Stimulated activated effector memory CD8-positive, alpha-beta T cell treated with anti-CD3 and anti-CD28 coated beads, Interleukin-12 subunit alpha, Interleukin-12 subunit beta, amount 100 ng/mL, for 72 hours (primary cell): ENCODE measurements around the gene NELFCD.

Source experiments
- ATAC-seq: fragments of 150-1000 bp; cut with Tn5 transposase; 2 replicates; pipeline ENCODE4 v1.10.0; 2021
- DNase-seq, 2 donors: peaks; one replicate each; pipeline ENCODE4 v3.0.0; 2021 to 2022; ENCODE audit warnings: low spot score in 2 of 2
- H3K27ac Mint-ChIP-seq: one replicate; pipeline ENCODE4 v1.8.0; 2022; ENCODE audit warnings: mild to moderate bottlenecking, mixed read lengths
- H3K36me3 Mint-ChIP-seq: one replicate; pipeline ENCODE4 v1.8.0; 2022; ENCODE audit warnings: mild to moderate bottlenecking, mixed read lengths
- H3K4me1 Mint-ChIP-seq: one replicate; pipeline ENCODE4 v1.8.0; 2022; ENCODE audit warnings: mixed read lengths
- H3K4me3 Mint-ChIP-seq: one replicate; pipeline ENCODE4 v1.8.0; 2022; ENCODE audit warnings: mild to moderate bottlenecking, mixed read lengths
- H3K9me3 Mint-ChIP-seq: one replicate; pipeline ENCODE4 v1.8.0; 2022; ENCODE audit warnings: mixed read lengths

The NELFCD gene

DNA sequence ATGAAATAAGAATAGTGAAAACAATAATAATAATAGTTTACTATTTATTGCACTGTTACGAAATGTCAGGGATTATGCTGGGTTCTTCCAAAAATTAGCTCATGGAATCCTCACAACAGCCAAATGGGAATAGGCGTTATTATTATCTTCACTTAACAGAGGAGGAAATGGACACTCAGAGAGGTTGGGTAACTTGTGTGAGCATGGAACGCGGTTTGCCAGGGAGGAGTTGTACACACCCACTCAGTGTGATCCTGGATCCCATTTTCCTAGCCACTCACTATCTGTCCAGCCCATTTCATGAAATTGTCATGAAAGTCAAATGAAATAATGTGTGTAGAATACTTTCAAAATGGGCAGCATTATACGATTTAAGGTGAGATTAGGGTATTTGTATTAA lies 4.6 kb downstream of the NELFCD start:
- ATAC-seq (no peak), DNase-seq (no peak)
- H3K4me3 Mint-ChIP-seq, result no peak overlapping the region
- H3K27ac Mint-ChIP-seq, result peak overlapping the region; percentile 16
- peaks cover 48% of the 10 kb centered on the region for H3K4me1 Mint-ChIP-seq
- peaks cover 86% of the 10 kb centered on the region for H3K36me3 Mint-ChIP-seq
- H3K9me3 Mint-ChIP-seq, result no peaks in the 10 kb centered on the region

DNA sequence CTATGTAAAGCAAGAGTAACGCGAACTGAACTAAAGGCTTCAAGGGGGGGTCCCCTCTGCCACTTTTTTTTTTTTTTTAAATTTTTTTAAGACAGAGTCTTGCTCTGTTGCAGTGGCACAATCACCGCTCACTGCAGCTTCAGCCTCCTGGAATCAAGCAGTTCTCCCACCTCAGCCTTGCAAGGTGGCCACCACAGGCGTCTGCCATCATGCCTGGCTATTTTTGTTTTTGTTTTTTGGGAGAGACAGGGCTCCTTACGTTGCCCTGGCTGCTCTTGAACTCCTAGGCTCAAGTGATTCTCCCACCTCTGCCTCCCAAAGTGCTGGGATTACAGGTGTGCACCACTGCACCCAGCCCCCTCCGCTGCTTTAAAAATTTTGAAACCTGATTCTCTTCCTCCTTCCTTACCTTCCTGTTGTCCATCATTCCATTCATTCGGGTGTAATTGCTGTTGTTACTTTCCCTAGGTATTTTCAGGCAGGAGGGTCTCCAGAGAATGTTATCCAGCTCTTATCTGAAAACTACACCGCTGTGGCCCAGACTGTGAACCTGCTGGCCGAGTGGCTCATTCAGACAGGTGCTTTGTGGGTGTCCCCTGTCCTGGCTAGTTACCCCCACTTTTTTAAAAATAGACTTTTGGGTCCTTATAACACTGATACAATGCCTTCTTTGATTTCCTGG lies 5.4 kb downstream of the NELFCD start:
- Mint-ChIP-seq H3K9me3 (no peaks in the 10 kb centered on the region), H3K27ac (peak overlapping the region; percentile 16), H3K36me3 (peaks cover 94% of the 10 kb centered on the region), H3K4me1 (peaks cover 48% of the 10 kb centered on the region), H3K4me3 (peak overlapping the region; percentile 1)
- DNase-seq, result no peak
- ATAC-seq, result no peak

DNA sequence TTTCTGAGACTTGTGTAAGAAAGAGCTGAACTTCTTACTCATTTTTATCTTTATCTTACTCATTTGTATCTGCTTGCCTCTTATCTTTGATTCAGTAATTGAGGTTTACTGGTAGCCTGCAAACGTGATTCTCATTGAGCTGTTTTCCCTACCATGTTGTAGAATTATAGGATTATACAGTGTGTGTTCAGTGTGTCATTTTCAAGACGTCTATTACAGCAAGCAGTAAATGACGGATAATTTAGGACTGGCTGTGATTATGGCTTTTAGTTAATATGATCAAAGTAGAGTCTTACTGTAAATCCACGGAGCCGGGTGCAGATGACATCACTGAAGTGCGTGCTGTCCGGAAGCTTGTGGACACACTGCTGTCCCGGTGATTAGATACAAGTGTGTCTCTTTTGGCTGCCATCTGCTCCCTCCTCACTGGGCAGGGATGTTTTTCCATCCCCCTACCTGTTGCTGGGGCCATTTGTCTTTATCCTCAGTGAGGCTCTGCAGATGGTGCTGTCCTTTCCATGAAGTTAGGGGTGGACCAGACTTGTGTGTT lies 6.0 kb downstream of the NELFCD start:
- peak overlapping the region; percentile 1 for H3K4me3 Mint-ChIP-seq
- ATAC-seq (peak; percentile 61), DNase-seq (no peak)
- no peaks in the 10 kb centered on the region for H3K9me3 Mint-ChIP-seq
- peaks cover 96% of the 10 kb centered on the region for H3K36me3 Mint-ChIP-seq
- peak overlapping the region; percentile 16 for H3K27ac Mint-ChIP-seq
- peaks cover 47% of the 10 kb centered on the region for H3K4me1 Mint-ChIP-seq

DNA sequence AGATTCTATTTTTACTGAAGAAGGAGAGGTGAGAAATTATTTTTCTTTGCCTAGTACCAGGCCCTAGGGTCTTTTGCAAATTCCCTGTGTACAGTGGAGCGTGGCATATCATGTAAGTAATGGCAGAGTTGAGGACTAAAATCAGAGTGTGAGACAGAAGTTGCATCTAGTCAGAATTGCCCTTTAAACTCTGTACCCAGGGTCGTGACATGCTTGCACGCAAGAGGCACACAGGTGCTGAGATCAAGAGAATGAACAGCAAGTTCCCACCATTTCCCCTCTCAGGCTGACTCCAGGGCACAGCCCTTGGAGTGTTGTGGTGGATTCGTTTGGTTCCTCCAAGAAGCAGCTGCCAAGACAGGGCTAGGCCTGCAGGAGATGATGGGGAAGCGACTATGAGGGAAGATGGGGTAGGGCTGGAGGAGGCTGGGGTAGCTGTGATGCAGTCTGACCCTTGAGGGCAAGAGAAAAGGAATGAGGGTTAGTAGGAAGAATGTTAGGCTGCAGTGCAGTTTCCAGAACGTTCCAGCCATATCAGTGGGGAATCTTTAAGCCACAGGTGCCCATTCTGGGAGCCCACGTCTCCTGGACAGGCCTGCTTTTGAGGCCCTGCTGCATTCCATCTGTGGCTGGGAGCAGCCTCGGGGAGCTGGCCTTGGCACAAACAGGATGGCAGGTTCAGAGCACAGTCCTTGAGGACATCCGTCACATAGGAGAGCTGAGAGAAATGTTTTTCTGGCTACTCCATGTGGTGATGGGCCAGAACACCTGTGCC lies 6.9 kb downstream of the NELFCD start:
- Mint-ChIP-seq H3K4me1 (peaks cover 38% of the 10 kb centered on the region), H3K36me3 (peaks cover 96% of the 10 kb centered on the region), H3K27ac (no peak overlapping the region), H3K9me3 (no peaks in the 10 kb centered on the region), H3K4me3 (no peak overlapping the region)
- DNase-seq (no peak), ATAC-seq (no peak)

DNA sequence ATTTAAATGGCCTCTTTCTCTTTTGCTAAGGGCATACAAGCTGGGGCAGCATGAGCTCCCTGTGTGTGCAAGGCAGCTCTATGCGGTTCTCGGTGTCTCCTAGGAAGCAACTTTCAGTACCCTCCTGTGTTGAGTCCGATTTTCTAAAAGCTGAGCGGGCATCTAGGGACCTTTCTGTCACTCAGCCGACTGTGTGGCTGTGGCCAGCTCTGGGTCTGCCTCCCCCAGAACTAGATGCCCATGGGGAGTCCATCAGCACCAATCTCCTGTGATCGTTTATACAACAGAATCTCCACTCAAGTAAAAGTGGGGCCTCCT lies 7.5 kb downstream of the NELFCD start:
- peaks cover 37% of the 10 kb centered on the region for H3K4me1 Mint-ChIP-seq
- H3K4me3 Mint-ChIP-seq, result no peak overlapping the region
- no peak for DNase-seq
- no peaks in the 10 kb centered on the region for H3K9me3 Mint-ChIP-seq
- no peak for ATAC-seq
- no peak overlapping the region for H3K27ac Mint-ChIP-seq
- peaks cover 98% of the 10 kb centered on the region for H3K36me3 Mint-ChIP-seq

DNA sequence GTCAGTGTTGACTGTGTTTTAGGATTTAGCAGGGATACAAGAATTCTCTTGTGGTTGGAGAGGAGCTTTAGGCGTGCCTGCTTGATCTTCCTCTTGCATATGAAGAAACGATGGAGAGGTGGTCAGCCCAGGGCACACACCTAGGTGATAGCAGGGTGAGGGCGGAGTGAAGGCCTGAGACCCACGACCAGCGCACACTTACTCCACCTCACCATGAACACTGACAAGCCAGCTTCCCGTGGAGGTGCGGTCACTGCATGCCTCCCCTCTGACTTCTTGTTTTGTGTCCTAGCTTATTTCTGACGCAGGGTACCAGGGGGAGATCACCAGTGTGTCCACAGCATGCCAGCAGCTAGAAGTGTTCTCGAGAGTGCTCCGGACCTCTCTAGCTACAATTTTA lies 8.1 kb downstream of the NELFCD start:
- Mint-ChIP-seq H3K4me1 (peaks cover 30% of the 10 kb centered on the region), H3K9me3 (no peaks in the 10 kb centered on the region), H3K36me3 (peaks cover 99% of the 10 kb centered on the region), H3K4me3 (no peak overlapping the region), H3K27ac (no peak overlapping the region)
- DNase-seq, result no peak
- no peak for ATAC-seq

DNA sequence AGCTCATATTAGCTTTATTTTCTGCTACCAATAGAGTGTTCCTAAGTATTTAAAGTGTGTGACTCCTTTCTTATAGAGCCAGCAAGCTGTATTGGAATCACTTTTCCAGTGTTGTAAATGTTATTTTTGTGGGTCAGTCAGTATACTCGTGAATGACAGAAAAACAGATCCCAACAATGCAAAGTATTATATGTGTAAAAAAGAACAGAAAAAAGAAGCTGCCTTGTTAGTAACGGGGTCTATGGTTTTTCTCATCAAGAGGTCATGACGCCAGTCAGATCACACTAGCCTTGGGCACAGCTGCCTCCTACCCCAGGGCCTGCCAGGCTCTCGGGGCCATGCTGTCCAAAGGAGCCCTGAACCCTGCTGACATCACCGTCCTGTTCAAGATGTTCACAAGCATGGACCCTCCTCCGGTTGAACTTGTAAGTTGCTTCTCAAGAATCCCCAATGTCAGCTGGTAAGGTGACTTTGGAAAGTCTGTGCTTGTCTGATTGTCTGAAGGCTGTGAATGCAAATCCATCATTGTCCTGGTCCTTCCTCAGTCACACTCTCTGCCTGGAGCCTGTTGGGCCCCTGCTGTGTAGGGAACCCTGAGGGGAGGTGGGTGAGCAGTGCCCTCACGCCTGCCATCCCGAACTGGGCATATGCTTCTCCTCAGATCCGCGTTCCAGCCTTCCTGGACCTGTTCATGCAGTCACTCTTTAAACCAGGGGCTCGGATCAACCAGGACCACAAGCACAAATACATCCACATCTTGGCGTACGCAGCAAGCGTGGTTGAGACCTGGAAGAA lies 9.8 kb downstream of the NELFCD start:
- H3K4me1 Mint-ChIP-seq, result peaks cover 25% of the 10 kb centered on the region
- H3K27ac Mint-ChIP-seq, result no peak overlapping the region
- no peaks in the 10 kb centered on the region for H3K9me3 Mint-ChIP-seq
- no peak overlapping the region for H3K4me3 Mint-ChIP-seq
- peaks cover 100% of the 10 kb centered on the region for H3K36me3 Mint-ChIP-seq
- no peak for DNase-seq
- ATAC-seq, result no peak

DNA sequence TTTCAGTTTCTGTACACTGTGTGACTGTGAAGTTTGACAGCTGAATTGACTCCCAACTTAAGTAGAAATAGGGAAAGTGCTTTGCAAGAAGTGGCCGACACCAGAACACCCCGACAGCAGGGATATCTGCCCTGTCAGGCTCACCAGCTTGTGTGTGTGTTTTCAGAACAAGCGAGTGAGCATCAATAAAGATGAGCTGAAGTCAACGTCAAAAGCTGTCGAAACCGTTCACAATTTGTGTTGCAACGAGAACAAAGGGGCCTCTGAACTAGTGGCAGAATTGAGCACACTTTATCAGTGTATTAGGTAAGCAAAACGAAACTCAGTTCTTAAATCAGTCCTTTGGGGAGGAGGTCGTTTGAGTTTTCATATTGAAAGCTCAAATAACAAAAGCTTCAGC lies 10.7 kb downstream of the NELFCD start:
- Mint-ChIP-seq H3K36me3 (peaks cover 100% of the 10 kb centered on the region), H3K27ac (peak overlapping the region; percentile 64), H3K4me1 (peaks cover 21% of the 10 kb centered on the region), H3K9me3 (no peaks in the 10 kb centered on the region), H3K4me3 (no peak overlapping the region)
- DNase-seq (no peak), ATAC-seq (no peak)

DNA sequence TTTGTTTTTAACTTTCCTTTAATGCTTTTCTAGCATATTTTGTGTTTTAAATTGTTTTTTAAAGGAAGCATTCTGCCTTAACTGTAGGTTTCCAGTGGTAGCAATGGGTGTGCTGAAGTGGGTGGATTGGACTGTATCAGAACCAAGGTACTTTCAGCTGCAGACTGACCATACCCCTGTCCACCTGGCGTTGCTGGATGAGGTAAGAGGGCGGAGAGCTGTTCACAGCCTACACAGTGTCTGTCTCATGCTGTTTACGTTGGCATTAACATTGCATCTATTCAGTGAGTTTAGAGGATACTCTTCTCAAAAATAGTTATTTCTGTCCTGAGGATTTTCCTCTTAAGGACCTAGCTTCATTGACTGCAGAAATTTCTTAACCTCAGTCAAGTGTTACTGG lies 11.9 kb downstream of the NELFCD start:
- ATAC-seq, result no peak
- H3K27ac Mint-ChIP-seq, result no peak overlapping the region
- H3K36me3 Mint-ChIP-seq, result peaks cover 100% of the 10 kb centered on the region
- DNase-seq, result no peak
- H3K4me1 Mint-ChIP-seq, result peaks cover 12% of the 10 kb centered on the region
- no peak overlapping the region for H3K4me3 Mint-ChIP-seq
- no peaks in the 10 kb centered on the region for H3K9me3 Mint-ChIP-seq

DNA sequence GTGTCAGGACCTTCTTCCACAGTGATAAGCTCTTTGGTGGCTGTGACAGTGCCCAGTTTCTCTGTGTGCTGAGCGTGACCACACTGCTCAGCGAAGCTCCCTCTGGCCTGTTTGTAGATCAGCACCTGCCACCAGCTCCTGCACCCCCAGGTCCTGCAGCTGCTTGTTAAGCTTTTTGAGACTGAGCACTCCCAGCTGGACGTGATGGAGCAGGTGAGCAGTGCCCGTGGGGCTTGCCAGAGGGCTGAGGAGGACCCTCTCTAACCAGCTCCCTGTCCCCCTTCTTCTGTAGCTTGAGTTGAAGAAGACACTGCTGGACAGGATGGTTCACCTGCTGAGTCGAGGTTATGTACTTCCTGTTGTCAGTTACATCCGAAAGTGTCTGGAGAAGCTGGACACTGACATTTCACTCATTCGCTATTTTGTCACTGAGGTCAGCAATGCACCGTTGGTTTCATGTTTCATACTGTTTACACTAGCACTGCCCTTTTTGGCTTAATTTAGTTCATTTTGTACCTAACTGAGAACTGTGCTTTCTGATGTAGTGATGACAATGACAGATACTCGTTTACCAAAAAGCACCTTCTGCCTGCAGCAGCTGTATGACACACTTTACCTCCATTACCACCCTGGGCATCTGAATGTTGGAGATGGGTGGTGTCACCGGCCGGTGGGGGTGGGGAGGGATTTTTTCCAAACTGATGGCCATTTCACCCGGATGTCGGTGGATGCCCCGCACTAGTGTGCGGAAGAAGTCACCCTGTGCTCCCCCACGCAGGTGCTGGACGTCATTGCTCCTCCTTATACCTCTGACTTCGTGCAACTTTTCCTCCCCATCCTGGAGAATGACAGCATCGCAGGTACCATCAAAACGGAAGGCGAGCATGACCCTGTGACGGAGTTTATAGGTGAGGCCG lies 12.5 kb downstream of the NELFCD start:
- Mint-ChIP-seq H3K9me3 (no peaks in the 10 kb centered on the region), H3K4me1 (peaks cover 8% of the 10 kb centered on the region), H3K4me3 (no peak overlapping the region), H3K36me3 (peaks cover 100% of the 10 kb centered on the region), H3K27ac (no peak overlapping the region)
- DNase-seq, result no peak
- no peak for ATAC-seq

DNA sequence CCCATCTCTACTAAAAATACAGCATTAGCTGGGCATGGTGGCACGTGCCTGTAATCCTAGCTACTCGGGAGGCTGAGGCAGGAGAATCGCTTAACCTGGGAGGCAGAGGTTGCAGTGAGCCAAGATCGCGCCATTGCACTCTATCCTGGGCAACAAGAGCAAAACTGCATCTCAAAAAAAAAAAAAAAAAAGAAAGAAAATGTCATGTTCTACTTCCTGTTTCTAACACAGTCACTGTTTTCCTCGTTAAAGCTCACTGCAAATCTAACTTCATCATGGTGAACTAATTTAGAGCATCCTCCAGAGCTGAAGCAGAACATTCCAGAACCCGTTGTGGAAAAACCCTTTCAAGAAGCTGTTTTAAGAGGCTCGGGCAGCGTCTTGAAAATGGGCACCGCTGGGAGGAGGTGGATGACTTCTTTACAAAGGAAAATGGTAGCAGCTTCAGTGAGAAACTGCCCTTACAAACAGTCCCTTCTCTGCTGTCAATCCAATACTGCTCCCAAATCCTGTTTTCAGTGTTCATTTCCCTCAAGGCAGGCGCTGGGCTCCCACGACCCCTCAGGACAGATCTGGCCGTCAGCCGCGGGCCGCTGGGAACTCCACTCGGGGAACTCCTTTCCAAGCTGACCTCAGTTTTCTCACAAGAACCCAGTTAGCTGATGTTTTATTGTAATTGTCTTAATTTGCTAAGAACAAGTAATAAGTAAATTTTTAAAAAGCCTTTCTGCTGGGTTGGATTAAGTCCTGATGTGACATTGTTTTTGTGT lies 13.5 kb downstream of the NELFCD start:
- peaks cover 99% of the 10 kb centered on the region for H3K36me3 Mint-ChIP-seq
- no peak for DNase-seq
- no peak overlapping the region for H3K4me3 Mint-ChIP-seq
- no peak for ATAC-seq
- H3K4me1 Mint-ChIP-seq, result peaks cover 8% of the 10 kb centered on the region
- no peaks in the 10 kb centered on the region for H3K9me3 Mint-ChIP-seq
- no peak overlapping the region for H3K27ac Mint-ChIP-seq

DNA sequence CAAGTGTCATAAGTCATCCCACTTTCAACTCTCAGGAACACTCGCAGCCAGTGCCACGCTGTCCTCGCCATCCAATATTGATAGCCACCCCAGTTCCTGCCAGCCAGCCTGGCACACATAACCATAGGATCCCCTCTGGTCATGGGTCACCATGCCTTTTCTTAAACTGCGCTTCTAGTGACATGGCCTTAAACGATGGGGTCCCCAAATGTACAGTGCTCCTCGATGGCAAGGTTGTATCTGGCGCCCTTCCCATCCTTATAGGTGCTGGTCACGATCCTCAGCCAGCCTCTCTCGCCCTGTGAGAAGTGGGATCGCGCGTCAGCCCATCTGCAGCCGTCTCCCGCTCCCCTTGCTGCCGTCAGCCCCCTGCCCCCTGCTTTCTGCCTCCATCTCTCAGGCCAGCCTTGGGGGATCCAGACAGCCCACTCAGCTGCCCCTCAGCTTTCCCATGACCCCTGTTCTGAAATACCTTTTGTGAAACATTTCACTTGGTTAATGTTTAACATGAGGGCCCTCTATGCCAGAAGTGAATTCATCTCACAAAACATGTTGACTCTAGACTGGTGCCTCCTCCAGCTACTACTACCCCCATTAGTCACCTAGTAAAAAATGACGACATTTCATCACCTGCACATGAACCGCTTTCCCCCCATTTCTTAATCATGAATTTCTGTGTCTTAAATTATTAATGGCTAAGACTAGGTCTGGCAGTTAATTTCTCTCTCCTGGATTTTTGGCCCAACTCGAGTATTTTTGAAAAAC lies 14.6 kb downstream of the NELFCD start:
- no peak overlapping the region for H3K4me3 Mint-ChIP-seq
- peaks cover 8% of the 10 kb centered on the region for H3K4me1 Mint-ChIP-seq
- H3K27ac Mint-ChIP-seq, result peak overlapping the region; percentile 30
- ATAC-seq (no peak), DNase-seq (no peak)
- no peaks in the 10 kb centered on the region for H3K9me3 Mint-ChIP-seq
- H3K36me3 Mint-ChIP-seq, result peaks cover 98% of the 10 kb centered on the region

DNA sequence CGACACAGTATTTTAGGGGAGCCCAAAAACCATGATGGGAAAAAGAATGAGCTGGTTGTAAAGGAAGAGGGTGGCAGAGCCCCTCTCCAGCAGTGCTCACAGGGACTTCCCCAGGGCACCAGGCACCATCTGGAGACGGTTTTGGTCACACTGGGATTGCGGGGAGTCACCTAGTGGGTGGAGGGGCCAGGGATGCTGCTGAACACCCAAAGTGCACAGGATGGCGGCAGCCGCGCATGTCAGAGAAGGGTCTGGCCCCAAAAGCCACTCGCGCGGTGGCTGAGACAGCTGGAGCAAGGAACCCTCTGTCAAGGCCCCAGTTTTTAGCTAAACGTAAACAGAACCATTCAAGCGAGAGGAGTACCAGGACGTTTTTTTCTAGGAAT lies 15.2 kb downstream of the NELFCD start:
- Mint-ChIP-seq H3K4me3 (no peak overlapping the region), H3K9me3 (no peaks in the 10 kb centered on the region), H3K36me3 (peaks cover 92% of the 10 kb centered on the region), H3K4me1 (peaks cover 8% of the 10 kb centered on the region), H3K27ac (peak overlapping the region; percentile 30)
- no peak for ATAC-seq
- DNase-seq, result no peak
